ACHN (cell line): Measurements from ENCODE around the gene NOP56.
"Not testable (repeated sequence)": the region's sequence is repeated elsewhere in the genome, so short reads cannot be mapped to it uniquely, and the experiment has no call there.

Source experiments
- DNase-seq: peaks from one replicate; pipeline ENCODE4 v3.0.0-alpha.2; 2015
- in situ Hi-C: cut with HindIII; loops from 2 replicates; pipeline ENCODE4 v1.10.0; 2017; ENCODE audit warnings: low sequenced_read_pairs, low pct_ligation_motif_present, low pct_unique_long_range_greater_than_20kb

NOP56 gene

GRCh38 chr20:2663887-2664719, 11.7 kb downstream of the NOP56 start, which contains the start of gene IDH3B:
Gene IDH3B, minus strand, starts transcription at chr20:2664216. Its CDS starts 28 bp downstream, at chr20:2664188.
- in situ Hi-C loops: no loop called here
- DNase-seq: peak; percentile 86

DNA sequence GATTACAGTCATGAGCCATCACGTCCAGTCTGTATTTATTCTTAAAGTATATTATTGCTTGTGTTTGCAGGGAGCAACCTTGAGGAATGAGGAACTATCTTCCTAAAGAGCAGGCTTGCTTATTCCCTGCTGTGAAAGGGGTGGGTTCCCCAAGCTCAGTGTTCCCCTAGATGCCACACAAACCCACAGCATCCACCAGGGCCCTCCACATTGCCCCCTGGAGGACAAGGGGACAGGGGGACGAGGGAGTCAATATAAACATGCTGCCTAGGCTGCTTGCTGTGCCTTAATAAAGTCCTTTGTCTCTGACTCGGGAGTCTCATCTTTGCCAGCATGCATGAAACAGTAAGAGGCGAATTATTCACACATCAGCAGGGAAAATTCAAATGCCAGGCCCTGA, 19.5 kb downstream of the NOP56 start:
- in situ Hi-C loops: no loop called here
- DNase-seq: no peak

DNA sequence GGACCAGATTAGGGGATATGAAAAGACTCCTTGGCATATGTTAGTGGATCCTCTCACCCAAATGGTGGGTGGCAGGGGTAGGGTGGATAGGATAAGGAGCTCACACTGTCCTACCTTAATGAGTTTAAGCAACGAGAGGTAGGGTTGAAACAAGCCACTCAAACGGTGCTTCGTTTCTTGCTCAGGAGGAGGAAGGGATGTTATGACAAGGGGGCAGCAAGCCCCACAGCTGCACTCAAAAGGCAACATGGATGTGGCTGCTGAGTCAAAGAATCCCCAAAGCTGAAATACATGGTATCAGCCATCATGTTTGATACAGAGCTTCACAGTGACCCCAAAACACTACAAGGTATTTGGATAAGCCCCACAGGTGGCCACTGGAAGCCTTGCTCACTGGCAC, 20.0 kb downstream of the NOP56 start:
- no peak for DNase-seq
- in situ Hi-C loops: no loop called here

- in situ Hi-C loops: no loop called here
Observed at GRCh38 chr20:2673453-2673852, 21.0 kb downstream of the NOP56 start.

GRCh38 chr20:2680046-2680445, 27.6 kb downstream of the NOP56 start:
- no peak for DNase-seq

More at GRCh38 chr20:2673453-2673852, 21.0 kb downstream of the NOP56 start:
- no peak for DNase-seq

GRCh38 chr20:2682040-2682439, 29.6 kb downstream of the NOP56 start:
- in situ Hi-C loops, DNase-seq: not testable (repeated sequence)

More at GRCh38 chr20:2680046-2680445, 27.6 kb downstream of the NOP56 start:
- in situ Hi-C loops: no loop called here

- DNase-seq, in situ Hi-C loops: not testable (repeated sequence)
Observed at GRCh38 chr20:2684817-2685216, 32.4 kb downstream of the NOP56 start.

DNA sequence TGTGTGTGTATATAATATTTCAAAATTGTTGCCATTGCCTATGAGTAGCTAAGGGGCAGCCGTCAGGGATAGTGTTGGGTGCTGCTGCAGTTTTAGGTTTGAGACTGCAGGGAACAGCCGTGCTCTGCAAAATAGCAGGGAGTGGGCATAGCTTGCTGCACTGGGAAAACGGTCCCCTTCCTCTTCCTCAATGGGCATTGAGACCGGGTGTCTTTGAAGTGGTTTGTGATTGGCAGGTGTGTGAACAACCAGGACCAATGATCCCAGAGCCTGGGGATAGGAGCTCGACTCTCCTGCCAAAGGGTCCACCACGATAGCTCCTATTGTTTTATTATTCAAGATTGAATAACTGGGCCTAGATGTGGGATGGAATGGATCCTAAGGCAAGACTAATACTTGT, 35.1 kb downstream of the NOP56 start:
- in situ Hi-C loops: no loop called here
- DNase-seq: no peak

DNA sequence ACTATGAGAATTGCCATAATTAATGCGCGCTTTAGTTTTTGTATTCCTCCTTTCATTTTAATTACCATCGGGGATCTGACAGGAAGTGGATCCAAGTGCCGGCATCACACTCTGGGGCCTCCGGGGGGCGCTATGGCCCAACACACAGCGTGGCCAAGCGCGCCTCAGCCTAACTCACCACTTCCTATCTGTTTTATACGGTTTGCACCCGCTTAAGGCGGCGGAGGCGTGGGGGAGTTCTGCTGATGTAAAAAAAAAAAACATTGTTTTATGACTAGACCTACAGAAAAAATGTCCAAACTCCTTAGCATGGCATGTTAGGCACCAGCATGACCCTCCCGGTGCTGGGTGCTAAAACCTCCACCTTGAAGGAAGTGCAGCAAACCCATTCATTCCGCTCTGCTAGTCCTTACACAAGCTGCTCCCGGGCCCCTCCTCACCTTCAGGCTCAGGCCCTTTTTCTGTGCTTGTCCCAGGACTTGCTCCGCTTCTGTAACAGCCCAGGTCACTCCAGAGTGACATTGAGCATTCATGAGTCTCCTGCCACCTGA, 35.7 kb downstream of the NOP56 start:
- DNase-seq: peak; percentile 34
- in situ Hi-C loops: no loop called here

DNA sequence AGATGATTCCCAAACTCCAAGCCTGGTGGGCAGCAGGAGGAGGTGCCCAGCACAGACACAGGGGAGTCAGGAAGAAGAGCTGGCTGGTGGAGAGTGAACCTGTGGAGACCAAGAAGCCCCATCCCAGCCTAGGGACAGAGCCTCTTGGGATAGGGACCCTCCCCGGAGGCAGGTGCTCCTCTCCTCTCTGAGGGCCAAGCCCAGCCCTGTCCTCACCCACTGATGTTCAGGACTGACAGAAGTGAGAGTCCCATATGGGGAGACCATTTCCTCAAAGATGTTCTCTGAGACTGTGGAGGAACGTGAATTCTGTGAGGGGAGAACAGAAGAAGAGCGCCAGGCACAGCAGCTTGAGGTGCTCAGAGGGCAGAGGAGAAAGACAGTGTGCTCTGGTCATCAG, 37.8 kb downstream of the NOP56 start:
- in situ Hi-C loops: no loop called here

DNA sequence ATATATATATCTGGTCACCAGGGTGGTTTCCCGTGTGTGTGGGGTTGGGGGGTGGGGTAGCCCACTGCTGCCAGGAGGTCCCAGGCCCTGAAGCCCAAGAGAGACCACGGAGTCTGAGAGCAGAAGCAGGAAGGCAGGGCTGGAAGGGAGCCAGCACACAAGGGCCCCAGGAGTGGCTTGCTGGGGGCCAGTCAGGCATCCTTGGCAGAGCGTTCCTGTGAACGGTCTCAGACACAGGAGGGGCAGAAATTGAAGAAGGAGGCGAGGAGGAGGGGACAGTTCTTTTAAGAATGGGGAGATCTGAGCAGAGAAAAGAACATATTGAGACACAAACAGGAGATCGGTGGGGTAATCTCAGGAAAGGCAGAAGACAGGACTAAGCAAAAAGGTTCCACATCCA, 38.3 kb downstream of the NOP56 start:
- in situ Hi-C loops: no loop called here
- DNase-seq: no peak

More for the DNA sequence above, 37.8 kb downstream of the NOP56 start:
- DNase-seq: no peak

GRCh38 chr20:2691127-2691526, 38.7 kb downstream of the NOP56 start:
- in situ Hi-C loops: no loop called here
- no peak for DNase-seq

DNA sequence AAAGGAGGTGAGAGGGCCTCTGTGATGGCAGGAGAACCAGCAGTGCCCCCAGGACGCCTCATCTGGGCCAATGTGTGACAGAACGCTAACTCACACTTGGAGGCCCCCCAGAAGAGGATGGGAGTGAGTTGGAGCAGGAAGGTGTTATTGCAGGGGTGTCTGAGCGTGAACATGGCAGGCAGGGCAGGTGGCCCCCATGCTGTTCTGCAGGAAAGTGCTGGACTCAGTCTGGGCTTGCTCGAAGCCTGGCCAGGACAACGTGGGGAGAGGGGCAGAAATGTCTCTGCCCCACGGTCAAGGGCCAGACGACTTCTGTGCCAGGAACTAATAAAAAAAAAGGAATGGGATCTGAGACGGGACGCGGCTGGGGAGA, 39.2 kb downstream of the NOP56 start:
- in situ Hi-C loops: no loop called here
- no peak for DNase-seq

- in situ Hi-C loops: no loop called here
- peak; percentile 31 for DNase-seq
Observed at GRCh38 chr20:2692036-2692885, 39.8 kb downstream of the NOP56 start, which contains the start of gene EBF4. Gene EBF4, plus strand, starts transcription at chr20:2692780. Its CDS starts 866 bp downstream, at chr20:2693646.

- in situ Hi-C loops: no loop called here
- DNase-seq: no peak
Observed at GRCh38 chr20:2692886-2693285, 40.5 kb downstream of the NOP56 start.

DNA sequence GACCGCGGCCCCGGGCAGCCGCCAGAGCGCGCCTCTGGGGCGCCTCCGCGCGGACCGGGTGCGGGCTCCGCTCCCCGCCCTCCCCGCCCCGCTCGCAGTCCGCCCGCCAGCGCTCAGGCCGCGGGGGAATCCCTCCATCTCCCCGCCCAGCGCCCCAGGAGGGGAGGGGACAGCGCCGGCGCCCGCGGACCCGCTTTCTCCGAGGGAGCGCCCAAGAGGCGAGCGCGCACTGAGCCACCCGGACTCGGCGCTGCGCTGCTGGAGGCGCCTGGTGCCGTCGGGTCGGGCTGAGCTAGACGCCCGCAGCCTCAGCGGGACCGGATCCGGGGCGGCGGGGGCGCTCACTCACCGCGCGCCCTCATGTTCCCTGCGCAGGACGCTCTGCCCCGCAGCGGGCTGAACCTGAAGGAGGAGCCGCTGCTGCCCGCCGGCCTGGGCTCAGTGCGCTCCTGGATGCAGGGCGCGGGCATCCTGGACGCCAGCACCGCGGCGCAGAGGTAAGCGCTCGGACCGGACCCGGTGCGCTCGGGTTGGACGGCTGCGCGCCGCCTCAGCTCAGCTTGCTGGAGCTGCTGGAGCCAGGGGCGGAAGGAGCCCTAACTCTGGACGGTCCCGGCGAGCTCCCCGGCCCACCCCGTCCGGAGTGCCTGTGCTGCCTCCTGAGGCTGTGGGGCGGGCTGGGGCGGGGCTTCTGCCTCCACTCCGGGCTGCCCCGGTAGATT, 41.0 kb downstream of the NOP56 start:
- DNase-seq: peak; percentile 20
- in situ Hi-C loops: no loop called here

GRCh38 chr20:2694008-2694471, 41.6 kb downstream of the NOP56 start:
- DNase-seq: no peak
- in situ Hi-C loops: no loop called here

GRCh38 chr20:2694519-2694918, 42.1 kb downstream of the NOP56 start:
- in situ Hi-C loops: no loop called here
- DNase-seq: no peak
